GM12878 (cell line): ENCODE measurements around the gene ATAD3A. TPM values are rescaled to one million over a fixed set of nuclear protein-coding genes. Genes with fewer than 3 reads are reported as not detected.

ENCODE experiments used
- BCLAF1 ChIP-seq: fragments of 450-650 bp; IDR thresholded peaks from 2 replicates; pipeline ENCODE4 v1.6.1; 2017; ENCODE audit warnings: antibody characterized with exemption, mild to moderate bottlenecking, moderate library complexity
- CBX5 ChIP-seq: sonication (generic); IDR thresholded peaks from 2 replicates; pipeline ENCODE4 v1.6.1; 2016; ENCODE audit warnings: low read depth, moderate library complexity, mild to moderate bottlenecking, inconsistent platforms
- ETV6 ChIP-seq, 2 experiments: fragments of 450-650 bp in 1 of 2; IDR thresholded peaks in 1 of 2; conservative IDR thresholded peaks in 1 of 2; 2 replicates each; pipeline ENCODE4 v1.6.1; 2014; ENCODE audit warnings: antibody characterized with exemption in 1 of 2, borderline replicate concordance in 1 of 2, low read depth in 1 of 2, mild to moderate bottlenecking in 1 of 2, moderate library complexity in 1 of 2
- JUND ChIP-seq: IDR thresholded peaks from 2 replicates; pipeline ENCODE4 v1.6.1; 2012; ENCODE audit warnings: low read depth, mild to moderate bottlenecking, low read length, improper control_type of control experiment, moderate library complexity
- KDM1A ChIP-seq: fragments of 200-600 bp; sonication (generic); IDR thresholded peaks from 2 replicates; pipeline ENCODE4 v1.6.1; 2016; ENCODE audit warnings: borderline replicate concordance
- MEF2B ChIP-seq: fragments of 450-650 bp; IDR thresholded peaks from 2 replicates; pipeline ENCODE4 v1.6.1; 2018; ENCODE audit warnings: mild to moderate bottlenecking, moderate library complexity; ENCODE audit not compliant: partially characterized antibody, poor library complexity, severe bottlenecking
- MLLT1 ChIP-seq: fragments of 450-650 bp; IDR thresholded peaks from 2 replicates; pipeline ENCODE4 v1.6.1; 2016; ENCODE audit warnings: mild to moderate bottlenecking
- POLR2AphosphoS2 ChIP-seq: IDR thresholded peaks from 2 replicates; pipeline ENCODE4 v1.6.1; 2011; ENCODE audit warnings: low read depth, mild to moderate bottlenecking, low read length, improper control_type of control experiment, moderate library complexity
- POU2F2 ChIP-seq: IDR thresholded peaks from 3 replicates; pipeline ENCODE4 v1.6.1; 2011; ENCODE audit warnings: low read depth, mild to moderate bottlenecking, low read length, borderline replicate concordance
- RAD51 ChIP-seq: fragments of 450-650 bp; IDR thresholded peaks from 2 replicates; pipeline ENCODE4 v1.6.1; 2016; ENCODE audit warnings: moderate library complexity, mild to moderate bottlenecking, inconsistent platforms
- SMAD5 ChIP-seq: IDR thresholded peaks from 2 replicates; pipeline ENCODE4 v1.6.1; 2016; ENCODE audit warnings: antibody characterized with exemption, low read depth
- ZBTB4 ChIP-seq: fragments of 450-650 bp; formaldehyde crosslinking; IDR thresholded peaks from 2 replicates; pipeline ENCODE4 v1.4.0; 2022; ENCODE audit warnings: mild to moderate bottlenecking, moderate library complexity
- ZNF207 ChIP-seq: fragments of 450-650 bp; IDR thresholded peaks from 2 replicates; pipeline ENCODE4 v1.6.1; 2014; ENCODE audit warnings: antibody characterized with exemption, mild to moderate bottlenecking, borderline replicate concordance
- ZNF274 ChIP-seq: IDR thresholded peaks from one replicate; pipeline ENCODE4 v1.8.0; 2011; ENCODE audit not compliant: insufficient read length, insufficient read depth
- ZNF384 ChIP-seq: IDR thresholded peaks from 2 replicates; pipeline ENCODE4 v1.6.1; 2012; ENCODE audit warnings: low read depth, mild to moderate bottlenecking, low read length, improper control_type of control experiment, borderline replicate concordance
- ZNF622 ChIP-seq: fragments of 450-650 bp; IDR thresholded peaks from 2 replicates; pipeline ENCODE4 v1.6.1; 2017; ENCODE audit warnings: mild to moderate bottlenecking, inconsistent platforms
- ZNF687 ChIP-seq: fragments of 450-650 bp; IDR thresholded peaks from 2 replicates; pipeline ENCODE4 v1.6.1; 2017; ENCODE audit warnings: mild to moderate bottlenecking, moderate library complexity
- polyA plus RNA-seq, 11 experiments: library from polyadenylated mRNA; depleted of rRNA in 4 of 11; unstranded in 6 of 11; stranded (reverse) in 5 of 11; fragments of >200 nt; fragmentation: Nextera tagmentation in 4 of 11; fragmentation: Illumina TruSeq in 1 of 11; extraction: Ambion mirVana in 4 of 11; extraction: Trizol in 1 of 11; gene quantifications; 1 replicate in 1 of 11; 2 replicates in 10 of 11; pipeline versions ENCODE4 v1.2.1 to v1.2.3, GENCODE V29; 2011 to 2016; ENCODE audit warnings: inconsistent platforms in 2 of 11, missing spikeins in 2 of 11, low read depth in 1 of 11
- total RNA-seq, 4 experiments: library from RNA; depleted of rRNA in 3 of 4; stranded (reverse); fragments of >200 nt in 3 of 4; fragmentation: Illumina TruSeq in 1 of 4; extraction: Trizol in 1 of 4; gene quantifications; 2 replicates each; pipeline versions ENCODE4 v1.2.1 to v1.2.3, GENCODE V29; 2013 to 2021

ATAD3A gene
- total and polyA plus RNA-seq, 10 of the 15 experiments (the other 5 are each of a cell fraction or from before 2014, with no cell fraction given) = 0.05 to 93.5 (median 38.9) TPM

- 0 out of 4 replicates have a peak, but pooled peaks of 1 of the 2 experiments have one; percentile 6 for TF ChIP-seq ETV6 (conservative IDR thresholded peaks at IDR 0.05 in 1 of 2, IDR thresholded peaks at IDR 0.05 in 1 of 2; ENCODE audit: borderline replicate concordance in 1 of 2, low read depth in 1 of 2)
- no peak for TF ChIP-seq MEF2B
- TF ChIP-seq ZNF687 = peak; percentile 51; the same call in 1 of the 2 replicates
- TF ChIP-seq RAD51 = no peak
- TF ChIP-seq ZBTB4 (CRISPR knock-in tag) = no peak
- TF ChIP-seq SMAD5 = peak; percentile 76
- no peak for TF ChIP-seq ZNF622
- no peak for TF ChIP-seq CBX5
- peak; percentile 63; the same call in 1 of the 2 replicates for TF ChIP-seq POLR2AphosphoS2
- no peak for TF ChIP-seq JUND
- TF ChIP-seq ZNF207 = no peak; the same call in 1 of the 2 replicates
- TF ChIP-seq POU2F2 = peak; percentile 64
- no peak for TF ChIP-seq BCLAF1
- TF ChIP-seq ZNF384 = no peak
- no peak for TF ChIP-seq ZNF274
- peak; percentile 65; the same call in 1 of the 2 replicates for TF ChIP-seq MLLT1
- TF ChIP-seq KDM1A = no peak
Observed at GRCh38 chr1:1574721-1575537, 63.0 kb downstream of the ATAD3A start, which contains the start of gene SSU72 (continued).
